Raji (cell line): ENCODE results near the gene NCL.
A peak's percentile ranks its signal among the peaks of the same experiment; 100 is the strongest.

ENCODE experiments used
- POLR2A ChIP-seq: IDR thresholded peaks from 2 replicates; pipeline ENCODE4 v1.6.1; 2011; ENCODE audit warnings: low read depth, low read length, control low read depth; ENCODE audit not compliant: insufficient read depth

Gene NCL

DNA sequence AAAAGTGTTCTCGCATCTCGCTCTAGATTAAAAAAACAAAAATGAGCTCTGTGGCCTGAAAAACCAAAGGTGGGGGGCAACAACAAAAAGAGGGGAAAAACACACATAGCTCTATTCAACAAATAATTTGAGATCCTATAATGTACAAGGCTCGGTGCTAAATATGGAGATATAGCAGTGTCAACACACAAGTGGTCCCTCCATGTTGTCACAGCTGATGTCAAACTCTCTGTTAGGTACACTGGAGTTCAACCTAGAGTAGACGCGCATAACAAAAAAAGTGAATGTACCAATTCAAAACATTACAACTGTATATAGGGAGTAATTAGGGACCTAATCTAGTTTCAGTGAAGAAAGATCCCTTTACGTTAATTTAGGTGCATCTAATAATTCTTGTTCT lies 5.9 kb downstream of the NCL start:
- no peak for TF ChIP-seq POLR2A

- TF ChIP-seq POLR2A: no peak
Measured at GRCh38 chr2:231457101-231457500, 7.2 kb downstream of the NCL start.

GRCh38 chr2:231456295-231457004 lies 7.8 kb downstream of the NCL start:
- no peak for TF ChIP-seq POLR2A

DNA sequence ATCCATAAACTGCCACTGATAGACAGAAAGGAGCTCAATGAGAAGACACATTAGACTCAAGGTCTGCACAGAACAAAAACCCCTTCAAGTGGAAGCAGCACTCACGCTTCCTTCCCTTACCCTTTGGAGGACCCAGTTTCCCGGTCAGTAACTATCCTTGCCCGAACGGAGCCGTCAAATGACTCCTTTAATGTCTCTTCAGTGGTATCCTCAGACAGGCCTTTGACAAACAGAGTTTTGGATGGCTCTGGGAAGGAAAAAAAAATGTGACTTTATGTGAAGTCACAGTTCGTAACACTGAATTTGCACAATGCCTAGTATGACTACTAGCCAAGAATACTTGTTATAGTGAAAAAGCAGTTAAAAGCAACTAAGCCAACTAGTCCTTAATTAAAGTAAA lies 8.4 kb downstream of the NCL start:
- no peak for TF ChIP-seq POLR2A

- no peak for TF ChIP-seq POLR2A
Measured at GRCh38 chr2:231455222-231455621, 9.1 kb downstream of the NCL start.

- no peak for TF ChIP-seq POLR2A
Measured at GRCh38 chr2:231454361-231454791, 9.9 kb downstream of the NCL start.

DNA sequence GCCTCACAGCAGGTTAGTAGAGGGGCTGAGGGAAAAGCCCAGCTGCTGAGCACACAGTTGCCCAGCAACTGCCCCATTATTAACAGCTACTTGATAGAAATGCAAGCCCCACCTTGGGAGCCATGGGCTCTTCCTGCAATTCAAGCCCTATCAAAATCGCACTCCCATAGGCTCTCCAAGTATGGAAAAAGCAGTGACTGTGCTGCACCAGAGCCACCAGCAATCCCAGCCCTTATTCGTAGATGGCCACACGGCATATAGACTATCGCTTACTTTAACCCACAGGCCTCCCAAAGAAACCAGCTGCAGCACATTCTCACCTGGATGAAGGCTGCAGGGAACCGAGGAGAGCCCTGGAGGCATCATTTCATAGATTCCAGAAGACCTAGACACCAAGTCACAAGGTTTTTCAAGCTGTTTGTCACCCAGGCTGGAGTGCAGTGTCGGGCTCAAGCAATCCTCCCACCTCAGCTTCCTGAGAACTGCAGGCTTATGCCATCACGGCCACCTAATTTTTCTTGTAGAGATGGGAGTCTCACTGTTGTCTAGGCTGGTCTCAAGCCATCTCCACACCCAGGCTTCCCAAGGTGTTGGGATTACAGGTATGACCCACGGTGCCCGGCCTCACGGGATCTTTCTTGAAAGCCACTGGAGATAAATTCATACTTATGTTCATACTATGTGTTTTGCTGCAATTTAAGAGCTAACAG lies 11.3 kb downstream of the NCL start:
- peak; percentile 23; the same call in 1 of the 2 replicates for TF ChIP-seq POLR2A

DNA sequence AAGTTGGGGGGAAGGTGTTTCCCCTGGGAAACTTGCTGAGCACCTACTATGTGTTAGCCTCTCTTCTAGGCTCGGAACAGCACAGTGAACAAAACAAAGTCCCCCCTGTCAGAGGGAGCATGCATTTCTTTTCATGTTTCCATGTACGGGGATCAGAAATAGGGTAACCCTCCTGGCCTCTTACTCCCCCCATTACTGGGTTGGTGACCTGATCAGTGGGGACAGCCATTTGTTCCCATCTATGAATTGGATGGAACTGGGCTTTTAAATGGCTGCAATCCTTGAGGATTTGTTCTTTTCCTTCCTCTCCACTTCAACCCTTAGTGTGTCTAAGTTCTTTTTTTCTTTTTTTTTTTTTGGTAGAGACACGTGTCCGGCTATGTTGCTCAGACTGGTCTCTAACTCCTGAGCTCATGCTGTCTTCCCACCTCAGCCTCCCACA lies 13.7 kb downstream of the NCL start:
- no peak for TF ChIP-seq POLR2A

GRCh38 chr2:231449503-231450054 lies 14.7 kb downstream of the NCL start:
- no peak for TF ChIP-seq POLR2A

DNA sequence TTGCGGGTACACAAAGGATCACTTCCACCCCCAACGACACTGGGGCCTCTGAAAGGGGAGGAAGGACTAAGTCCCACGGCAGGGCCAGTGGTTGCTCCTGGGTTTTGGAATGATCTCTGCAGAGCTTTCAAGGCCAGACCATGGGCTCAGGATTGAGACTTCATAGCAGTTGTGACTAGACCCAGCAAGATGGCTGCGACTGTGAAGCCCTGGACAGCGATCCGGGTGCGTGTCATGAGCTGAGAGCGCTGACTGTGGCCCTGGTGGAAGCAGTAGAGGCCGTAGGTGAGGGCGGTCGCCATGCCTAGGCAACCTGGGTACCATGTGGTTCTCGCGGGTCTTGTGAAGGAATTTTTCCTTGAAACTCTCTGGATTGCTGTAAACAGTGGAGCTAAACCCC lies 27.3 kb downstream of the NCL start:
- TF ChIP-seq POLR2A: no peak

GRCh38 chr2:231433990-231434389 lies 30.3 kb downstream of the NCL start:
- no peak for TF ChIP-seq POLR2A

- no peak for TF ChIP-seq POLR2A
Measured at GRCh38 chr2:231431606-231432005, 32.7 kb downstream of the NCL start.

DNA sequence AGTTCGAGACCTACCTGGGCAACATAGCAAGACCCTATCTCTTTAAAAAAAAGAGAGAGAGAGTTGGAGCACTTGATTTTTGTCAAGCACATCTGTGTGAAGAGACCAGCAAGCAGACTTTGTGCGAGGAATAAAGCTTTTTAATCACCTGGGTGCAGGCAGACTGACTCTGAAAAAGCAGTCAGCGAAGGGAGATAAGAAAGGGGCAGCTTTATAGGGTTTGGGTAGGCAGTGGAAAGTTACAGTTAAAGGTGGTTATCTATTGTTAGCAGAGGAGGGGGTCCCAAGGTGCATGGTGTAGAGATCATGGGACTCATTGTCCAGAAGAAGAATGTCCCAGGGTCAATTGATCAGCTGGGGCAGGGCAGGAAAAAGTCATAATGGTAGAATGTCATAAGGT lies 34.4 kb downstream of the NCL start:
- TF ChIP-seq POLR2A: no peak

DNA sequence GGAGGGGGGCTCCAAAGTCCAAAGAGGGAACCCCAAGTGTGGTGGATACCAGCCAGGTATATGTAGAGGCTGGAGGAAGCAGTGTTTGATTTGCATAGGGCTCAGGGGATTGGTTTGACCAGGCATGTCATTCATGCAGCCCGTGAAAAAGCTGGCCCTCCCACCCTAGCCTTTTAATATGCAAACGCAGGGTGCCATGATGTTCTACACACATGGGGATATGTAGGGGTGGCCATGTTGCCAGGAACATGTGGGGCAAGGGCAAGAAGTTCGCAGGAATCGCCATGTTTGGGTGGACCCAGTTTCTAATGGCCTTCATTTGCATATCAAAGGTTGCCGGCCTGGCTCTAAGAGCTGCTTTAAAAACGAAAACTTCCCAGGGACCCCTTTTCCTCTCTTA lies 35.1 kb downstream of the NCL start:
- no peak for TF ChIP-seq POLR2A

GRCh38 chr2:231427116-231427515 lies 37.2 kb downstream of the NCL start:
- no peak for TF ChIP-seq POLR2A
